Hematopoietic multipotent progenitor cell treated with erythropoietin and hydrocortisone succinate and interleukin-3 and kit ligand, for 8 days (in vitro differentiated cells): ENCODE results near the gene CMIP.
A peak's percentile ranks its signal among the peaks of the same experiment; 100 is the strongest.
"Not testable (repeated sequence)": the region's sequence is repeated elsewhere in the genome, so short reads cannot be mapped to it uniquely, and the experiment has no call there.

ENCODE experiments used
- DNase-seq: peaks from one replicate; pipeline ENCODE4 v3.0.0-alpha.2; 2015

Gene CMIP

DNA sequence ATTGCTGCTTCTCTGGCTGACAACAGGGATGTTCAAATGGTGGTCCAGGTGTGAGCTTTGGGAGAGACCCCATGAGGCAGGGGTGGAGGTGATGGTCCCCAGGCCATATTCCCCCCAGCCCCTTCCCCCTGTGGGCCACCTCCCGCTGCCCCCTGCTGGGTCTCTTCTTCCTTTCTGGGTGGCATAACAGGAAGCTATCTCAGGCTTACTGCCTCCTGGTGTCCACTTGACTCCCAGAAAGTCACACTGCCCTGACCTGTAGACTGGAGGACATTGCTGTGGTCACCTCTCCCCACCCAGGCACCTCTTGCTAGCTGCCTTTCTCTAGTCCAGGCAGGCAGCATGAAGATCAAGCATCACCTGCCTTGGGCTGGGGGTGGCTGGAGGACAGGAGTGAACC lies 288.1 kb downstream of the CMIP start:
- no peak for DNase-seq

GRCh38 chr16:81733295-81733694 lies 288.7 kb downstream of the CMIP start:
- no peak for DNase-seq

- no peak for DNase-seq
Observed at GRCh38 chr16:81734632-81735434, 290.2 kb downstream of the CMIP start.

- peak; percentile 89 for DNase-seq
Observed at GRCh38 chr16:81737885-81738536, 293.4 kb downstream of the CMIP start.

DNA sequence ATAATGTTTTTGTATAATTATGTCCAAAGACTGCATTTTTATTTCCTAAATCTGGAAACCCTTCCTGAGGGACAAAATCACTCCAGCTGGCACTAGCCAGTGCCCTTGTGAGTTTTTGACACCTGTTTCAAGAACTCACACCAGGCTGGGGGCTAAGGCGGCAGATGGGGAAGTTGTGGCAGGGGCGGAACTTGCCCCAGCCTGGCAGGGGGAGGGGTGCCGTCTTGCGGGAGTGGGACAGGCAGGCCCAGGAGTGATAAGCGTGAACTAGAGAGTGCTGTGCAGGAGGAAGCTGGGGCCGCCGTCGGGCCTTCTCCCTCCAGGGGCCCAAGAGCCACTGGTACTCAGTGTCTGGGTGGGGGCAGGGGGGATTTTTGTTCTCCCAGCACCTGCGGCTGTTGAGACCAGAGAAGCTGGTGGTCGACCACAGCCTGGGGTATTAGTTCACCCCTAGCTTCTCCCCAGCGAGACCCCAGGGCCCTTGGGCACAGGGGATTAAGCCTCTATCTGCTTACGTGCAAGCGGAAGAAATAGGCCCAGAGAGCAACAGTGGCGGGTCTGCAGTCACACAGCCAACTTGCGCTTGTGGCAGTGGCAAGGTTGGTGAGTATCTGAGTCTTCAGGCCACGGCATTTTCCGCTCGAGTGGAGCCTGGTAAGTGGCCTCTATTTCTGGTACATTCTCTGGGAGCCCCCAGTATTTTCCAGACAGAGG lies 294.3 kb downstream of the CMIP start:
- DNase-seq: peak; percentile 82

DNA sequence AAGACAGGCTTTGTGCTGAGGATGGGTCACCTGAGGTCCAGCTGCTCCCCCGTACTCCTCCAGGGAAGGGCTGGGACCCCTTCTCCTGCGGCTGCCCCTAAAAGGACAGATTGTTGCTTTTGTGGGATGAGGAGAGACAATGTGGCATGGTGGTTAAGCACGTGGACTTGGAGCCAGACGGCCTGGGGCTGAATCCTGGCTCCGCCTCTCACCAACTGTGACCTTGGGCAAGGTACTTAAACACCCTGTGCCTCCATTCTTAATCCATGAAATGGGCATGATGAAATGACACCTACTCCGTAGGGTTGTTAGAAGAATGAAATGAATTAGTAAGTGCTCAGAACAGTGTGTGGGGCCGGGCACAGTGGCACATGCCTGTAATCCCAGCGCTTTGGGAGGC lies 294.9 kb downstream of the CMIP start:
- DNase-seq: peak; percentile 67

DNA sequence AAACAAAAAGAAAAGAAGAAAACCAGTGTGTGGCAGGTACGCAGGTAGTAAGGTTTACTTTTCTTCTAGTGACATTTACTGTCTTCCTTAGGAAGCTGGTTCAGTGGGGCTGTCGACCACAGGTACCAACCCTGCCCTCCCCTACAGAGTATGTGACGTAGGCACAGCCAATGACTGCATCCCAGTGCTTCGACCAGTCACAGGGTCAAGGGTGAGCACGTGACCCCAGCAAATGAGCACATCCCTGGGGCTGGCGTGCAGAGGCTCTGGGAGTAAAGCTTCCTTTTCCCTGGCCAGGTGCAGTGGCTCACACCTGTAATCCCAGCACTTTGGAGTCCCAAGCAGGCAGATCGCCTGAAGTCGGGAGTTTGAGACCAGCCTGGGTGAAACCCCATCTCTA lies 295.6 kb downstream of the CMIP start:
- DNase-seq: peak; percentile 40

DNA sequence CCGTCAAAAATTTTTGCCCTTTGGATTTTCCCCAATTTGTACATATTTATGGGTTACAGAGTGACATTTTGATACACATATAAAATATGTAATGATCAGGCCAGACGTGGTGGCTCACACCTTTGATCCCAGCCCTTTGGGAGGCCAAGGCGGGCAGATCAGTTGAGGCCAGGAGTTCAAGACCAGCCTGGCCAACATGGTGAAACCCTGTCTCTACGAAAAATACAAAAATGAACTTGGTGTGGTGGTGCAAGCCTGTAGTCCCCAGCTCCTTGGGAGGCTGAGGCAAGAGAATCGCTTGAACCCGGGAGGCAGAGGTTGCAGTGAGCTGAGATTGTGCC lies 296.8 kb downstream of the CMIP start:
- not testable (repeated sequence) for DNase-seq

DNA sequence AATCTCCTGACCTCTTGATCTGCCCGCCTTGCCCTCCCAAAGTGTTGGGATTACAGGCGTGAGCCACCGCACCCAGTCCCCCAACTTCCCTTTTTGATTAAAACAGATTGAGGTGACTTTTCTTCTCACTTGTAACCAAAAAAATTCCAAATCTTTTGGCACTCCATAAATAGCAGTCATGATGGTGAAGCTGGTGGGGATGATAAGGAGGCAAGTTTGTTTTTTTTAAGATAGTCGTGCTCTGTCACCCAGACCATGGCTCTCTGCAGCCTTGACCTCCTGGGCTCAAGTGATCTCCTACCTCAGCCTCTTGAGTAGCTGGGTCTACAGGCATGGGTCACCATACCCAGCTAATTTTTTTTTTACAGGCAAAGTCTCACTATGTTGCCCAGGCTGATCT lies 299.8 kb downstream of the CMIP start:
- DNase-seq: no peak

DNA sequence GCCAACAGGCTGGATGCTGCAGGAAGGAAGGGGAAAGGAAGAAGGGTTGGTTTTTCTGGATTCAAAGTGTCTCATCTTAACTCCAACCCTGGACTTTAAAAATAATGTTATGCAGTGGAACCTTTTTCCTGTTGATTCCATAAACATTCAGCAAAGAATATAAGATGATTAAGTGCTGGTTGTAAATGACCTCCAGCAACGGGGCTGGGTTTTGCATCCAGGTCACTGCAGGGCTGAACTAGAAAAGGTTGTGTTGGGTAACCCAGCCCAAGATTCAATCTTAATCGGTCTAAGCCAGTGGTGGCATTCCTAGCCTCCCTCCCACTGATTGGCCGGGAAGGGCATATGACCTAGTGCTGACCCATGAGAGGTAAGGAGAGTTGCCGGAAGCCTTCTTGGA lies 300.3 kb downstream of the CMIP start:
- DNase-seq: peak; percentile 15

- peak; percentile 82 for DNase-seq
Observed at GRCh38 chr16:81745704-81746558, 301.3 kb downstream of the CMIP start.

DNA sequence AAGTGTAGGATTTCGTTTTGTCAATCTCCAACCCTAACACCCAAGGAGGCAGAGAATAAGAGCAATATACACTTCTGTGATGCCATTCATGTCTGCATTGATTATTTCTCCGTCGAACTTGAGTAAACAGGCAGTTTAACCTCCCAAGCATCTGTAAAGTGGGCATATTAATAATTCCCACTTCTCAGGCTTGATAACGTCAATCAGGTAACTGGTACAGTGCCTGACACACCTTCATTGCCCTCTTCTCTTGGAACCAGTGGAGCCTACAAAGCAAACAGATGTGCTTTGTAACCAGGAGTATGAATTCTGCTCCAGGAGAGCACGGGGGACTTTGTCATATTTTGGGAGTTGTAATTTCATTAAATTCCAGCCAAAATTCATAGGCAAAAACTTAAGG lies 302.0 kb downstream of the CMIP start:
- DNase-seq: no peak

DNA sequence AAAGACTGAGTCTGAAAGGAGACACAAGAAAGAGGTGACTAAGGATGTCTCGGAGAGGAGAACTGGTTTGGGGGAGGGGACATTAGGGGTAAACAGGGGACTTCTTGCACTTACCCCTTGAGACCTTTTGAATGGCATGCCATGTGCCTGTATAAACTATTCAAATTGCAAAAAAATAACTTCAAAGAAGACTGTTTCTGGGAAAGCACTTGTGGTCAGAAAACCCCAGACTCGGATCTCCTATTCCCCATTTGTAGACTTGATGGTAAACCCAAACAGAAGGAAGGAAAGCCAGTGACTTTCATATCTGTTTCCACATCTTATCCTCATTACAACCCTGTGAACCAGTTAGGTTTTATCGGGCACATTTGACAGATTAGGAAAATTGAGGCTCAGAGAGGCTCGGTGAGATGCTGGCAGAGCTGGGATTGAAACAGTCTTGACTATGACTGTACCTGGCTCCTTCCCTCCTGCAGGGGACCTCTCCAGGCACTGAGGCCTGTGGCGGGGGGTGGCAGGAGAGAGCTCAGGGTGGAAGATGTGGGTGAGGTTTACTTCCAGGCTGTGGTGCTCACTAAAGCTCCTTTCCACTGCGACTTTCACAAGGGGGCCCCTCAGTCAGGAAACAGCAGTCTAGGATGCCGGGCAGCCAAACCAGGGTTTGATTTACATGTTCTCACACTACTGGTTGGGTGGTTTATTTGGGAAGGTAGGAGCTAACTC lies 304.0 kb downstream of the CMIP start:
- peak; percentile 36 for DNase-seq

GRCh38 chr16:81752225-81752875 lies 307.7 kb downstream of the CMIP start:
- DNase-seq: peak; percentile 89

DNA sequence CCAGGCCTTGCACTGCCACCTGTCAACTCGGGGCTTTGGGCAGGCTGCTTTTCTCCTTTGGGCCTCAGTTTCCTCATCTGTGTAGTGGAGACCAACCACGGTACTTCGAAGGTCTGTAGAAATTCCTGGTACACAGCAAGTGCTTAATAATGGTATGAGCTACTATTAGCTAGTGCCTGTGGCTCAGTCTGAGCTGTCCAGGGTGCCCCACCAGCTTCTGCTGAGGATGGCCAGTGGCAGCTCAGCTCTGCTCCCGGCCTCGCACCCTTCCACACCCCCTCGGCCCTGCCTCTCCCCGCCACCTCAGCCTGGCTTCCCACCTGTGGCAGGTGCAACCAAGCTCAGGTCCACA lies 308.2 kb downstream of the CMIP start:
- DNase-seq: no peak

DNA sequence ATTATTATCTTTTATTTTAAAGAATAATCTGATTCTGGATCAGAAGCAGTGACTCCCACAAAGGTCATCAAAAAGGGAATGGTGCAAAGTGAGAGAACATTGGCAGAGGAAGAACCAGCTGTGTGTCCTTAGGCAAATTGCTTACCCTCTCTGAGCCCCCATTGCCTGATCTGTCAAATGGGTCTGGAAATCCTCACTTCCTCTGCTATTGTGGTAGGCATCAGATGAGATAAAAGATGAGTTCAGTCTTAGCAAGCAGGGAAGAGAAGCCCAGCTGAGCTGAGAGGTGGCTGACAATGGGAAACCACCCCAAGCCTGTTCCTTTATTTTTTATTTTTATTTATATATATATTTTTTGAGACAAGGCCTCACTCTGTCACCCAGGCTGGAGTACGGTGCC lies 310.2 kb downstream of the CMIP start:
- no peak for DNase-seq

- DNase-seq: peak; percentile 67
Observed at GRCh38 chr16:81755915-81756614, 311.5 kb downstream of the CMIP start.

GRCh38 chr16:81756615-81757356 lies 312.2 kb downstream of the CMIP start:
- DNase-seq: peak; percentile 85

DNA sequence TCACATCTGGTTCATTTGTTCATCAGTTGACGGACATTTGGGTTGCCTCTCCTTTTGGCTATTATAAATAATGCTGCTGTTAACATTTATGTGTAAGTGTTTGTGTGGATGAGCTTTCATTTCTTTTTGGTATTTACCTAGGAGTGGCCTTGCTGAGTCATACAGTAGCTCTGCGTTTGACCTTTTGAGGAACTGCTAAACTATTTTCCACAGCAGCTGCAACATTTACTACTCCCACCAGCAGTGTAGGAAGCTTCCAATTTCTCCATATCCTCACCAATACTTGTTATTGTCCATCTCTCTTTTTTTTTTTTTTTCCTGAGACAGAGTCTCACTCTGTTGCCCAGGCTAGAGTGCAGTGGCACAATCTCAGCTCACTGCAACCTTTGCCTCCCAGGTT lies 313.8 kb downstream of the CMIP start:
- no peak for DNase-seq
